CD4-positive, alpha-beta T cell treated with Interleukin-15 for 1 hour (primary cell): ENCODE results near the gene PSMB10.

Source experiments
- DNase-seq: peaks from one replicate; pipeline ENCODE4 v3.0.0-alpha.2; 2020

The PSMB10 gene

DNA sequence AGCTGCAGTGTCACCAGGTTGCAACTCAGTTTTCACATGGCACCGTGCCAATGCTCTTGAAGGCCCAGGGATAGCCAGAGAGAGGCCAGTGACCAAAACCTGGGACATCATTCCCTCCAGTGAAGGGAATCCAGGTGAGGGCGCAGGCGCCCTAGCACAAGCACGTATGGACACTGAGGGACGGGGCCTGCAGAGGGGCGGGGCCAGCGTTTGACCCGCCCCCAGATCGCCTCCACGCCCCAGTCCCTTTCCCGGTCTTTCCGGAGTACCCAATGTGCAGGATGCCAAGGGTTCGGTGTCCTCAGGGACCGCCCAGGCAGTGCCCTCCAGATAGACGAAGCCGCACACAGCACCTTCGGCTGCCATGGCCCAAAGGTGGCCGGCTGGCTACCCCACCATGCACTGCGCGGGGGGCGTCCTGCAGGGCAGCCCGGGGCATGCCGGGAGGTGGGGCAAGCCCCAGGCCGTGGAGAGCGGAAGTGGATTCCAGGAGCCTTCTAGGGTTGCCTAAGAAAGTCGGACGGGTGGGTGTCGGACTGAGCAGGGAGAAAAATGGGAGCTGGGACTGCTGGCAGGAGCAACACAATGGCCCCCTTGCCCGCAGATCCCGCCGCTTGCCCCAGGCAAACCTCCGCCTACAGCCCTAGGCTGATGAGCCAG is 27.1 kb upstream of the PSMB10 start:
- DNase-seq: no peak

DNA sequence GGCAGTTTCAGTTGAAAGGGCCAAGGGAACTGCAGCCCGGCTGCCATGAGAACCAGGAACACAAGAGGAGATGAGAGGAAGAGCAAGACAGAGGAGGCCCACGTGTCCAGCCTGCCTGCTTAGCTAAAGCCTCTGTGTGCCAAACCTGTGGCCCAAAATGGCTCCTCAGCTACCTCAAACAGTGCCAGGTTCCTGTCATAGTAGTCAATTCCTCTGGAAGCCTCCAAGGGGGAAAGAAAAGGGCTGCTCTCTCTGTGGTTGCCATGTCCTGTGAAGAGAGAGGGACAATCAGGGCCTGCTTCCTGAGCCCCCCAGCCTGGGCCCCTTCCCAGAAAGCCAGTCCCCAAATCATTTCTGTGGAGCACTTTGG is 26.6 kb upstream of the PSMB10 start:
- no peak for DNase-seq

DNA sequence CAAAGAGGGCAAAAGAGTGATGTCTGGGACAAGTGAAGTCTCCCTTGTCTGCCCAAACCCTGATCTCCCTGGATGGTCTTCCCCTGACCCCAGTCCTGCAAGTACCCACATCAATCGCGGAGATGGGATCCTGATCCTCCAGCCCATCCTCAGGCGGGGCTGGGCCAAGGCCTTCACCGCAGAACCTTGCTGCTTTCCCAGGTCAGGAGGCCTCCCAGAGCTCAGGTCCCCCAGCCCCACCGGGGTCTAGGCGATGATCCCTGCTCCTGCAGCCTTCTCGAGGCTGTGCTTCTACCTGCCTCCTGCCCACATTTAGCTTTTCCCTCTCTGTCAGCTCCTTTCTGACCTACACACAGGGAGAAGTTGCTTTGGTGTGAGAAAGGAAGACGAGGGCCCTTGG is 25.5 kb upstream of the PSMB10 start:
- DNase-seq: no peak

DNA sequence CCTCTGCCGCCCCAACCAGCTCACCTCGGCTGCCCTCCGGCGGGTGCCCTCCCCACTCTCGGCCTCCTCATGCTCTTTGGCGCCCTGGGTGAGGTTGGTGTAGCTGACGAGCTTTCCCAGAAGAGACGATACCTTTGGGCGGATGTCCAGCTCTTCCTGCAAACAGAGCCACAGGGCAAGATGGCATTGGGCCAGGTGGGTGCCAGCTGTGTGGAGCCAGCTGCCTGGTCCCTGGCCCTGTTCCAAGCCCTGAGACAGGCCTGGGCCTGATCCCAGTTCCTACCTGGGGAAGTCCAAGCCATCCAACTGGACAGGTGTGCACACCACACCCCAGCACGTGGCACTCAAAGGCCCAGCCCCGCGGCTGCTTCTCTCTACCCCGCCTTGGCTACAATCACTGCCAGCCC is 24.9 kb upstream of the PSMB10 start:
- no peak for DNase-seq

DNA sequence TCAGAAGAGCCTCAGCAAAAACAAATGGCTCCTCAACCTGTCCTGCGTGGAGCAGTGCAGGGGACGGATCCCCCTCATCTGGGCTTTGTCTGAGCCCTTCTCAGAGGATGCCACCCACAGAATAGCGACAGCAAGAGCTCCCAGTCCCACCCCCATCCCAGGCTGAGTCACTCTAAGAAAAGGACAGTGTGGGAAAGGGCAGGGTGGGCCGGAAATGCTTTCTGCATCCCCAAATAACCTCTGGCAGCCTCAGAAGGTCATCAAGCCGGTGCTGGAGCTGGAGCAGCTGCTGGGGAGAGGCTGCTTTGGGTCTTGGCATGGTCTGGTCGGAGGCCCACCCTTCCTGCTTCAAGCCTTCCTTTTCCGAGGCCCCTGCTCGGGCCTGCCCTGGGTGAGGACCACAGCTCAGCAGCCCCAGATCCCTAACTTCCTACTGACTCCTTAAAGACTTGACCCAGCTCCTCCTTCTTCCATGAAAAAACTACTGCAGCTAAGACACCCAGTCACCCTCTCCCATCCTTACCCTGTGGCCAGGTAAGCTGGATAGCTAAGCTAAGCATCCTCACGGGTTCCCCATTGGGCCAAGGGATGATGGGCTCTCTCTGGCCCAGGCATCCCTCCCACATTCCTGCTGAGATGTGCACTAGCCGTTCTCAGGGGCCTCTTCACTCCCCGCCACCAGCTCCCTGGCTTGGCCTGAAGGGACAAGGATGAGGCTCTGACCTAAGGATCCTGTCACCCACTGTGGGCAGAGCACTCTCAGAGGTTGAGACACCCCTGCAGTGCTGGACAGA is 23.1 kb upstream of the PSMB10 start:
- DNase-seq: no peak

DNA sequence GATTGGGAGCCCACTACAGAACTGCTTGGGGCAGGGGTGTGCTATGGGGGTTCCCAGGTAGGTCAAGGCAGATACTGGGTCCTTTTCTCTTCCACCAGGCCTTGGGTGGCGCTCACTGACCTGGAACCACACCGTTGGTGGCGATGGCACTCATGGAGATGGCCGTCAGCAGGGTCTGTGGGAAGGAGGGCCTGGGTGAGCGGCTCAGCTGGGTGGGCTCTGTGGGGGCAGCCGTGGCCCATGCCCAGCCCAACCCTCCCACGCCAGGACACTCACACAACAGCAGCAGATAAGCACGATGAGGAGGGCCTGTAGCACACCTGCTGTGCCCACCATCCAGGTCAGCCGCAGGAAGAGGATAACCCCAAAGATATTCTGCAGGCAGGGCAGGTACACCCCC is 21.0 kb upstream of the PSMB10 start:
- no peak for DNase-seq

DNA sequence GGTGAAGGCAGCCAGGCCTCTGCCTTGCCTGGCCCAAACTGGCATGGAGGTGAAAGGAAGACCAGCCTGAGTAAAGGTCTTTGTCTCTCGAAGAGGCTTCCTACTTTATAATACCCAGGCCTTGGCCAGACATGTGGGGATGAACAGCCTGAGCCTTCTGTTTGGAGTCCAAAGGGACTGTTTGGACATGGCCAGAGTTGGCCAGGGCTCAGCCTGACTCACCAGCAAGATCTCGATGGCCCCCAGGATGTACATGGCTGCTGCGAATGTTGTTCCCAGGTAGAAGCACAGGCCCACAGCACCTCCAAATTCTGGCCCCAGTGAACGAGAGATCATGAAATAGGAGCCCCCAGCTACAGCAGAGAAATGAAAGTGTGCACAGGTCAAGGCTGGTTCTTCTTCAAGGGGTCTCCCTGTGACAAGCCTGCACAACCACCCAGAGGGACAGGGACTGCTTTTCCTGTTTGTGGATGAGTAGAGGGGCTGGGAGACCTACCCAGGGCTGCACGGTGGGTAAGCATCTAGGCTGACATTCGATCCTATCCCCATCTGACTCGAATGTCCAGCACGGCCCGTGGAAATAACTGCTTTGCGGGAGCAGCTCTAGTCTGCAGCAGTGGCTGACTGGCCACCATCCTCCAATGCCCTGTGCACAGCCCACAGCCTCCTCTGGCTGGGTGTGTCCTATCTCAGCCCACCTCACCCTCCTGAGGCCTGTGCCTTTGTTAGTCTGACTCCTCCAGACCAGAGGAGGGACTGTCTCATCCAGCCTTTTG is 18.0 kb upstream of the PSMB10 start:
- DNase-seq: no peak

DNA sequence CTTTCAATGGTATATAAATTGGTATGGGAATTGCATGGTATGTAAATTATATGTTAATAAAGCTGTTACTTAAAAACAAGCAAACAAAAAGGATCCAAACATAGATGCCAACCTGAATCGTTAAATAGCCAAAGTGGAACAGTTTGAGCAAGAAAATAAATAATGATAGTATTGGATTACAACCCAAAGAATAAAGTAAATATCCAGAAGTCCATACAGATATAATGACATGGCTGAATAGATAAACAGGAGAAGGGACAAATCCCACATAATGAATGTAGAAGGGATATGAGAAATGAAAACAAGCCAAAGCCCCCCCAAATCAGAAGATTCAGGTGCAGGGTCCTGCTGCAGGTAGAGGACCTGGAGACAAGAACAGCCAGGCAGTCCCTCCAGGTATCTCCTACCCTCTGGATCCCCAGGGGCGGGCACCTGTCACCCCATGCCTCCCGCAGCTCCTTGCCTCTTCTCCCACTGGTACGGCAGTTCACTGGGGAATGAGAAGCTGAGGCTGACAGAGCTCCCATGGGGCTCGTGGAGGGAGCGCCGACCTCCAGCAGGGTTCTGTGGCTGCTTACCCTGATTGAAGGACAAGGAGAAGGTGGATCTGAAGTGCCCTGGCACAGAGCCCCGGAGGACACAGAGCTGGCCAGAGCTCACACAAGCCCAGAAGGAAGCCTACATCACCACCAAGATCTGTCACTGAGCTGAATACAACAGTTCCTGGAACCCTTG is 17.2 kb upstream of the PSMB10 start:
- no peak for DNase-seq

DNA sequence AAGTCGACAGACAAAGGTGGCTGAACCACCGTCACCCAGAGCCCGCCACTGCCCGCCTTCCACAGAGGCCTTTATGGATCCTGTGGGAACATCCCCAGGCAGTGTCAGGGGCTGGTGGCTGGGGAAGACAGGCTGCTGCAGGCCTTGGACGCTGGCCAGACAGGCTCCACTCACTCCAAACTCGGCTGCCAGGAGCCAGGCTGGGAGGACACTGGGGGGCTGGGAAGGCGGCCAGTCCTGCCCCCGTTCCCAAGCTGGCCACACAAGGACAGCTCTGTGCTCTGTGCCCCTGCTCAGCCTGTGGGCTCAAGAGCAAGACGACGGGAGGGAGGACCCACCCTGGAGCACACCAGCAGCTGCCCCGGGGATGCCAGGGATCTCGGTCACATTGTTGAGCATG is 14.8 kb upstream of the PSMB10 start:
- no peak for DNase-seq

DNA sequence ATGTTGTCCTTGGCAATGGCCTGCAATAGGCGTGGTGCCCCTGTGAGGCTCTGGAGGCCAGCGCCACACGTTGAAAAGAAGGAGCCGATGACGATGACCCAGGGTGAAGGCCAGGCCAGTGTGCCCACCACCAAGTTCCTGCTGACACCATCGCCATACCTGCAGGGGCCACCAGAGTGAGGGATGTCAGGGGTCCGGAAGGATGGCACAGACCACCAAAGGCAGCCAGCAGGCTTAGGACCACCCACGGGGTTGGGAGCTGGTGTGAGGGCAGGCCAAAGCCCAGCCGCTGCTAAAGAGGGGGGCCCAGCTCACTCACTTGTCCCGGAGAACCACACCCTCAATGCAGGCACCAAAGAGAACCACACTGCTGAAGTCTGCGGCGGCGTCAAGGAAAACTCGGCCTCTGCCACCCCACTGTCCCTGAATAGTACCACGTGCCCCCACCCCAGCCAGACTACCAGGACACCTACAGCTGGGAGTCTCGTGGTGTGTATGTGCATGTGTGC is 13.7 kb upstream of the PSMB10 start:
- DNase-seq: no peak

DNA sequence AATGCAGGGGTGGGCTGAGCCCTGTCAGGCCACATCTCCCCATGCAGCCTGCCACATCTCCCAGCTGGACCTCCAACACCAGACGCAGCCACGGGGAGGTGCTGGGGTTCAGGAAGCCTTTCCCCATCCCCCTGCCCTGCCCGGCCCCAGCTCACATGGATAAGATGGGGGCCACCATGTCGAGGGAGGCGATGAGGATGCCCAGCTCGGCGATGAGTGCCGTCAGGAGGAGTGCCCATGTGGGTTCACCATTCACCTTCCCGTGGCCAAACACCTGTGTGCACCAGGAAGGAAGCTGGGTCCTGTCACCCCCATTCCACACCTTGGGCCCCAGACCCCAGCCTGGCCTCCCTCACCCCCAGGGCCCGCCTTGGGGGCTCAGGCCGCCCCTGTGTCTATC is 13.0 kb upstream of the PSMB10 start:
- no peak for DNase-seq

DNA sequence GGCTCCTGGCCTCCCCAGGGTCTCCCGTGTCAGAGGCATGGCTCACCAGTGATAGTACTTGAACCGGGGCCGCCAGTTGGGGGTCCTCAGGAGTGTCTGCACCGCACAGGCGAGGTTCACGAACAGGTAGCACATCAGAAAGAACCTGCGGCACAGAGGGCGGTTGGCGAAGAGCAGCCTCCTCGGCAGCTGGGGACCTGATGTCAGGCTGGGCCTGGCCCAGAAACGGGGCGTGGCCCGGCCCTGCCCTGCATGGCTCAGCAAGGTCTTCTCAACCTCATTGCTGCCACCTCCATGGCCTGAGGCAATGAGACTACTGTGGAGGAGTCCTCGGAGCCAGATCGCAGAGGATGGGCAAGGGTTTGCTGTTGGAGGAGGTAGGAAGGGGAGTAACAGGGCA is 11.4 kb upstream of the PSMB10 start:
- no peak for DNase-seq

DNA sequence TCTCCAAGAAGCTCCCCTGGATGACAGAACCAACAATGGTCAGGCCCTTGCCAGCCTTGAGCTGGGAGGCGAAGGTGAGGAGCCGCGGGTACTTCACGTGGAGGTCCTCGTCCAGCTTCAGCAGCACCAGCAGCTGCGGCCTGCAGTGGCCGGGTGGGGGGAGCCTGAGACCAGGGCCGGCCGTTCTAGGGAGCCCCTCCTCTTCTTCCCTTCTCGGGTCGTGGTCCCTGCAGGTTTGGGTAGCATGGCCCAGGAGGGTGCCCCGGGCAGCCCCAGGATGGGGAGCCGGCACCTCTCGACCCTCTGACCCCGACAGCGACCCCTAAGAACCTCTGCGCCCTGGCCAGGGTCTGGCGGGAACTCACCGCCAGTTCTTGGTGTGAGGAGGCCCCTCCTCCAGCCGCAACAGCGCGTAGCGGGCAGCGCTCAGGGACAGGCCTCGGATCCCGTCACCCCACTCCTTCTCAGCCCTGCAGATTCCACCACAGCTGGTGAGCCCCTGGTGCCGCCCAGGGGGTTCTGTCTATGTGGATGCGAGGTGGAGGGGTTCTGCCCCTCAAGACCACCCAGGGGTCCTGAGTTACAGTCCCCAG is 10.4 kb upstream of the PSMB10 start:
- no peak for DNase-seq

DNA sequence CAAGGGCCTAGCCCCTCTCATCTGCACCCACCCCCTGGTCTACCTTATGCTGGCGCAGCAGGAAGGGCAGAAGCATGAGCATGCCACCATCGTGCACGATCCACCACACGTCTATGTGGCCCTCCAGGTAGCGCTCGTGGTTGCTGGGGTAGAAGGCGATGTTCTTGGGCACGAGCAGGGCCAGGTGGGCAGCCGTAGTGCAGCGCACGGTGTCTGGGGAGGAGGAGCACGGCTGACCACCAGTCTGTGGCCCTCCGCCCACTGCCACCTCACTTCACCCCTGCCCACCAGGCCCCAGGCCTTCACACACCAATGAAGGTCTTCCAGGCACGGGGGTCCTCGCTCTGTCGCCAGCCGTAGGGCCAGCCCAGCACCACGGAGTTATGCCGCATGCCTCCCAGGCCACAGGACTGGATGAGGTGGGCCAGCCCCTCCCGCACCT is 9.5 kb upstream of the PSMB10 start:
- no peak for DNase-seq

DNA sequence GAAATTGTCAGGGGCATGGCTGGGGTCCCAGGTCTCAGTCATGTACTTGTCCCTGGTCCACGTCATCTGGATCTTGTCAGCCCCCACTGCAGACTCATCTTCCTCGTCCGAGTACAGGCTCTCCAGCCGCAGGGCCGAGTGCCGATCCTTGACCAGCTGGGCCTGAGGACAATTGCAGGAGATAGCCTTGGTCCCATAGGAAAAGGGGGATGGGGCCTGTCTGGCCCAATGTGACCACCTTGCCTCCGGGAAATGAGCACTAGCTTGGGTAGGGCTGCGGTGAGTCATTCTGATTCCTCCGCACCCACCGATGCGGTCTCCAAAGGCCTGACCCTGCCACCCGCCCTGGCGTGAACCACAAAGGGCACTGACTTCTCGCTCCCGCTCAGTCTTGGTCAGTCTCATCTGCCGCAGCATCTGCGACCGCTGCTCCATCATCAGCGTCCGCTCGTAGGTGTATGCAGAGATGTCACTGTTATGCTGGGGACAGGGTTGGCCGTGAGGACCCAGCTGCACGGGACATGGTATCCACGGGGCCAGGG is 8.8 kb upstream of the PSMB10 start:
- no peak for DNase-seq

DNA sequence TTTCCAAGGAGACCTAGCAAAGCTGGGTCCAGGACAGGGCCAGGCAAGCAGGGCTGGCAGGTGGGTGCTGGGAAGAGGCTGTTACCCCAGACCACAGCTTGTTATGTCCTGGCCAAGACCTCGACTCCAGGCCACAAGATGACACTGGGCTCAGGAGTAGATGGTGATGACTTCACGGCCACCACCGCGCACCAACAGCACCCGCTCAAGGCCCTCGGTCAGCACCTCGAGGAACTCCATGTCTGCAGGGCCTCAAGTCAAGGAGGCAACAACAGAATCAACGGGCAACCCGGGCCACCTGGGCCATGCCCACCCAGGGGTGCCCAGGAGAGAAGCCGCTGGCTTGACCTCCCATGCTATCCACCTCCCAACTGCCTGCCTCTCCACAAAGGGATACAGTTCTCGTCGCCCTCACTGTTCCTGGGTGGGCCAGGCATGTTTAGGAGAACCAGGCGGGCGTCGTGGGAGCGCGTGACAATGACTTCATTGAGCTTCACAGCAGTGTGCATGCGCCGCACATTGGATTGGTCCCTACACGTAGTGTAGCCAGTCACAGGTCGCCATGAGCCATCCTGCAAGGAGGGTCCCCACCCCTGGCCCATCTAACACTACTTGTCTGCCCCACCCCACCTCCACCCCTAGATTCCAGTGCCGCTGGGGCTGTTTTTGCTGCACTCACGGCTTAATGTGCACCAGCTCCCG is 8.2 kb upstream of the PSMB10 start:
- no peak for DNase-seq

DNA sequence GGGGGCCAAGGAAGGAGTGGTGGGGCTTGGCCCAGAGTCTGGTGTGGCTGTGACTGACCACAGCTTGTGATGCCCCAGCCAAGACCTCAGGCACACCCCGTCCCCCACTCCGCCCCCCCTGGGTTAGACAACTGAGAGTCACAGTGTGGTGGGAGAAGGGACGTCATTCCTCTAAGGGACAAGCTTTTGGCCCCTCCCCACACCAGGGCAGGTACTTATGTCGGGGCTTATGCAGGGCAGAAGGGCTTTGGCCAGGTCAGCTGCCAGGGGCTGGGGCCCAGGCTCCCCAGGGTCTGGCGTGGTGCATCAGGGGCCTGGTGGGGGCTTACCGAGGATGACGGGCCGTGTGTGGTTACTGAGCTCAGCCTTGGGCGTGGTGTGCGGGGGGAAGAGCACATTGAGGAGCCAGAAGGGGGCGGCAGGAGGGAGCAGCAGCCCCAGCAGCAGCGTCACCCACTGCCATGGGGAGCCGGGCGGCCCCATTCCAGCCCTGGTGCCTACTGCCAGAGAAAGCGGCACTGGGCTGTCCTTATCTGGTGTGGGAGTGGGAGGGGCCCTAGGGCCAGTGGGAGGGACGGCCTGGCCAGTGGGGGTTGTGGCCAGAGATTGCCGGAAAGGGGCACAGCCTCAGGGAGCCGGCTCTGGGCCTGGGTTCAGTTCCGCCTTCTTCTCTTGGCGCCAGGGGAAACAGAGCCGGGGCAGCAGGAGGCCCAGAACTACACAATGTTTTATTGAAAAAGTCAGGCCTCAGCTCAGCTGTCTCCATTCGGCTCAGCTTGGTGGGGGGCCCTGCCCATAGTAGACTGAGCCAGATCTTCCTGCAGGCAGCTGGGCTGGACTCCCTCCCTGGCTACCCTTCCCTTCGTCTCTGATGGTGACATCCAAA is 7.2 kb upstream of the PSMB10 start, which contains the start of gene LCAT:
Gene LCAT (minus strand): TSS at position 502 of the 886 bp plus-strand sequence. CDS start 19 bp downstream, at position 483.
- no peak for DNase-seq

DNA sequence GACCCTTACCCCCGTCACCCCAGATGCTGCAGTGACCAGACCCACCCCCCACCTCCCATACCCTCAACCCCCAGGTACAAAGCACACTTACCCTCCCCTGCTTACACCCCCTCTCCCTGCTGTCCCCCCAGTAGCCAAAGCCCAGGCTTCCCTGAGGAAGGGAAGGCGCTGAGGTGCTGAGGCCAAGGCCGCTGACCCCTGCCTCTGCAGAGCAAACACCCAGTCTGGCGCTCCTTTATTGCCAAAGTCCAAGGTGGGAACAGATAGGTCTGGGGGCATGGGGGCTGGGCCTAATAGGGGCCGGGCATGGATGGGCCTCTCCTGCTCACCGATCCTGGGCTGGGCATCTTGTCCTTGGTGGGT is 6.6 kb upstream of the PSMB10 start:
- DNase-seq: no peak

DNA sequence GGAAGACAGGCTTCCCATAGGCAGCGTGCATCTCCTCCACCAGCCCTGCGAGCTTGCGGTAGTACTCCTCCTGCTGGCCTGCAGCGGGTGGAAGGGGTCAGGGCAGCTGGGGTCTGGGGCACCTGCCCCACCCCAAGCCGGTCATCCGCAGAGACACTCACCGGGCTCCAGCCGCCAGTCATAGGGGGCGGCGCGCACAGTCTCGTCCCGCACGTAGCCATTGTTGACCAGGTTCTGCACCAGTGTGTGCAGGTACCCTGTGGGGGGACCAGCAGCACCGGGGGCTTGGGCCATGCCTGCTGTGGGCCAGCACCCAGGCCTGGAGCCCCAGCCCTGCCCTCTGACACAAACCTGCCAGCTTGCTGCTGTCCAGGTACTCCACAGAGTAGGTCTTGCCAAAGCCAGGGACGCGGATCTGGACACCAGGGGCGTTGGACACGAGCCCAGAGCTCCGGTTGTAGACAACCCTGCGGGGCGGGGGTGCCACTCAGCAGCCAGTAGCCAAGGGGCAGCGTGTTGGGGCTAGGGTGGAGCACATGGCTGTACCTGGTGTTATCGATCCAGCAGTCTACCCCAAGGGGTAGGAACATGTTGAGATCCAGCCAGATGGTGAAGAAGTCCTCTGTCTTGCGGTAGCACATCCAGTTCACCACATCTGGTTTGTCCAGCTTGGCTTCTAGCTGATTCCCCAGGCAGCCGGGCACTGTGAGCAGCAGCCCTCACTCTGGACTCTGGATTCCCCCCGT is 6.0 kb upstream of the PSMB10 start:
- DNase-seq: no peak

DNA sequence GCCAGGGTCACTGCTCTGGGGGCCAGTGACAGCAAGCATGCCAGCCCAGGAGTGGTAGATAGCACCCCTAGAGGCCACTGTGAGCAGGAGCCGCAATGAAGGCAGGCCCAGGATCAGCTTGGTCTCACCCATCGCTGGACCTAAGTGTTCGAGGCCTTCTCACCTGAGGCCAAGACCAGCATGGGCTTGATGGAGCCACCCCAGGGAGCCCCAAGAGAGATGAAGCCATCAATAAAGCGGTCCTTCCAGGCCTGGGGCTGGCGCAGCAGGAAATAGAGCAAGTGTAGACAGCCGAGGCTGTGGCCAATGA is 5.5 kb upstream of the PSMB10 start:
- DNase-seq: peak; percentile 36
